Psoas muscle (tissue), 8 donors: ENCODE results near the gene CHCHD6. TPM values are rescaled to one million over a fixed set of nuclear protein-coding genes. Genes with fewer than 3 reads are reported as not detected.
A peak's percentile ranks its signal among the peaks of the same experiment; 100 is the strongest.

ENCODE experiments used
- ATAC-seq, 4 donors: fragments of 200-7000 bp; cut with Tn5 transposase; one replicate each; pipeline ENCODE4 v1.9.1; 2020; ENCODE audit warnings: moderate library complexity in 3 of 4, mild to moderate bottlenecking in 2 of 4
- DNase-seq, 2 donors: peaks; one replicate each; pipeline ENCODE4 v3.0.0-alpha.2; 2020
- H3K27ac ChIP-seq: fragments of 200-600 bp; one replicate; pipeline ENCODE4 v1.8.0; 2022
- H3K27me3 ChIP-seq, 3 donors: fragments of 200-600 bp in 1 of 3; one replicate each; pipeline versions ENCODE4 v1.6.1 to v1.8.0; 2013 to 2022; ENCODE audit warnings: low read length in 2 of 3, mild to moderate bottlenecking in 2 of 3, moderate library complexity in 1 of 3; ENCODE audit not compliant: insufficient read depth in 3 of 3
- H3K36me3 ChIP-seq, 2 donors: fragments of 200-600 bp in 1 of 2; one replicate each; pipeline versions ENCODE4 v1.6.1 to v1.8.0; 2013 to 2022; ENCODE audit warnings: low read depth in 1 of 2, mild to moderate bottlenecking in 1 of 2, moderate library complexity in 1 of 2; ENCODE audit not compliant: insufficient read depth in 1 of 2
- H3K4me1 ChIP-seq: fragments of 200-600 bp; one replicate; pipeline ENCODE4 v1.8.0; 2022
- H3K4me3 ChIP-seq: fragments of 200-600 bp; one replicate; pipeline ENCODE4 v1.8.0; 2022; ENCODE audit warnings: mild to moderate bottlenecking
- H3K9me3 ChIP-seq: fragments of 200-600 bp; one replicate; pipeline ENCODE4 v1.8.0; 2022
- CTCF ChIP-seq: fragments of 200-600 bp; IDR thresholded peaks from one replicate; pipeline ENCODE4 v1.8.0; 2022; ENCODE audit warnings: antibody characterized with exemption
- WGBS, 3 donors: extraction: QIAGEN DNeasy Blood & Tissue Kit; methylation state at CpG; one replicate each; pipeline versions ENCODE4 v1.1.6 to v1.1.7; 2013; 5-methylcytosine and 5-hydroxymethylcytosine counted together
- intact Hi-C, 2 donors: fragments of 100-400 bp; cut with DNase I; formaldehyde crosslinking; loops; one replicate each; pipeline versions ENCODE4 v1.11.0 to v1.14.2; 2022
- polyA plus RNA-seq, 3 donors: library from polyadenylated mRNA; stranded (reverse); fragments of 200-250 nt; gene quantifications; one replicate each; pipeline ENCODE4 v1.2.3, GENCODE V29; 2013
- total RNA-seq, 4 donors: library from RNA; stranded (reverse); fragmentation: NEBNext Ultra II Directional in 2 of 4; extraction: Animal tissue kit (Norgen Biotek cat#: 25700) in 2 of 4; gene quantifications; one replicate each; pipeline versions ENCODE4 v1.2.1 to v1.2.4, GENCODE V29; 2021 to 2023
- donor health status: healthy with polysubstance abuse.
- donor health status: DM: no; HTN: no; CAD: no; lungs with moderate emphysema.
- donor health status: Bipolar disorder and iron deficiency.
- donor health status: healthy.
- donor health status: DM: yes; HTN: yes; CAD: no.
- donor health status: DM: no; HTN: no; CAD: no.
- donor health status: DM: no; HTN: no; CAD: no.
- donor health status: DM: yes; HTN: yes; CAD: no.

The CHCHD6 gene
- total and polyA plus RNA-seq, 7 donors: 2.4 to 13.8 (median 3.5) TPM

GRCh38 chr3:126818400-126819095, 114.5 kb downstream of the CHCHD6 start:
- no peak for TF ChIP-seq CTCF
- Histone ChIP-seq H3K27me3 (no peaks in the 10 kb centered on the region), H3K4me1 (peaks cover 13% of the 10 kb centered on the region), H3K36me3 (no peaks in the 10 kb centered on the region), H3K9me3 (no peaks in the 10 kb centered on the region), H3K4me3 (no peak overlapping the region), H3K27ac (no peak overlapping the region)
- 92 to 95% (median 94%) methylated on average over 8 of the region's 8 CpGs for WGBS, 3 donors
- intact Hi-C loops: no loop called here
- no peak for DNase-seq
- no peak for ATAC-seq

DNA sequence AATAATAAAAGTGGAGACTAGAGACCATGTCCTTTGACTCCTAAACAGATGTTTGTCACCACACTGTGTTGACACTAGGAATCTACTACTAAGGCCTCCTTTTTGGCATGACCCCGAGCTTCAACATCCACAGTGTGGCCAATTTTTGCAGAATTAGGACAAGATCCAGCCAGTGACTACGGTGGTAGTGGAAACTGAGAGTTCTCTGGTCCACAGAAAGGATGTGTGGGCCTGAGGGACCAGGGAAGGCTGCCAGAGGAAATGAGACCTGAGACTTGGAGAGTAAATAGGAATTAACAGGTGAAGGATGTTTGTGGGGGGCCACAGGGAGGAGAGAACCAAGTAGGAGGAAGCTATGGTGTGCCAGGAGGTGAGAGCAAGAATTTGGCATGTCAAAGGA, 122.7 kb downstream of the CHCHD6 start:
- peak in 3 of 4 donors; percentile 11 to 45 (median 27) for ATAC-seq

DNA sequence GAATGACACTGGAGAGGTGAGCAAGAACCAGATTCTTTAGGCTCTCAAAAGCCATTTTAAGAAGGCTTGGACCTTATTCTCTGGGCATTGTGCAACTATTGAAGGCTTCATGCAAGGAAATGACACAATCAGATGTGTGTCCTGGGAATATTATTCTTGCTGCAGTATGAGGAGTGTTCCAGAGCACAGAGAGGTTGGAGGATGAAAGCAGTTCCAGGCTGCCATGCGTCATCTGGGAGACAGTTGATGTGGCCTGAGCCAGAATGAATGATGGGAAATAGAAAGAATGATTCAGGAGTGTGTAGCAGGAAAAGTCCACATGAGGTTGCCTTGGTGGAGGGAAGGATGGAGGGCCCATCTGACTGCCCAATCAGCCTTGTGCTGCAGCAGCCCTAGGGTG, 123.1 kb downstream of the CHCHD6 start:
- DNase-seq: peak; percentile 63 to 72
- Histone ChIP-seq H3K4me1 (no peaks in the 10 kb centered on the region), H3K27me3 (no peaks in the 10 kb centered on the region), H3K36me3 (no peaks in the 10 kb centered on the region), H3K9me3 (no peaks in the 10 kb centered on the region), H3K4me3 (no peak overlapping the region), H3K27ac (peak overlapping the region; percentile 41)
- ATAC-seq: peak; percentile 37 to 88 (median 80)
- intact Hi-C loops: no loop called here
- no peak for TF ChIP-seq CTCF
- WGBS, 3 donors: 55 to 91% (median 88%) methylated on average over 1 of the region's 1 CpG

More for the DNA sequence above, 122.7 kb downstream of the CHCHD6 start:
- H3K36me3 ChIP-seq: no peaks in the 10 kb centered on the region
- no peak overlapping the region for H3K4me3 ChIP-seq
- H3K27ac ChIP-seq: peak overlapping the region; percentile 41
- no peak for TF ChIP-seq CTCF
- intact Hi-C loops: no loop called here
- H3K4me1 ChIP-seq: no peaks in the 10 kb centered on the region
- H3K27me3 ChIP-seq: no peaks in the 10 kb centered on the region
- H3K9me3 ChIP-seq: no peaks in the 10 kb centered on the region
- DNase-seq: peak; percentile 44 to 55
- 30 to 38% (median 32%) methylated on average over 2 of the region's 2 CpGs for WGBS, 3 donors

GRCh38 chr3:126828306-126828705, 124.3 kb downstream of the CHCHD6 start:
- Histone ChIP-seq H3K4me1 (no peaks in the 10 kb centered on the region), H3K27ac (peak overlapping the region; percentile 9), H3K9me3 (no peaks in the 10 kb centered on the region), H3K27me3 (no peaks in the 10 kb centered on the region), H3K36me3 (no peaks in the 10 kb centered on the region), H3K4me3 (no peak overlapping the region)
- intact Hi-C loops: no loop called here
- no peak for TF ChIP-seq CTCF
- DNase-seq (peak; percentile 67 to 80), ATAC-seq (peak in 3 of 4 donors; percentile 44 to 78 (median 48))
- WGBS, 3 donors: 37 to 56% (median 44%) methylated on average over 5 of the region's 5 CpGs

GRCh38 chr3:126832933-126833332, 128.9 kb downstream of the CHCHD6 start:
- H3K36me3 ChIP-seq: no peaks in the 10 kb centered on the region
- ATAC-seq (no peak), DNase-seq (no peak)
- no peaks in the 10 kb centered on the region for H3K9me3 ChIP-seq
- no peaks in the 10 kb centered on the region for H3K4me1 ChIP-seq
- no peak overlapping the region for H3K27ac ChIP-seq
- intact Hi-C loops: no loop called here
- no peak for TF ChIP-seq CTCF
- WGBS, 3 donors: 88 to 98% (median 97%) methylated on average over 5 of the region's 5 CpGs
- H3K27me3 ChIP-seq: no peaks in the 10 kb centered on the region
- H3K4me3 ChIP-seq: no peak overlapping the region
